ENCODE results near the gene FBXL7. TPM values are rescaled to one million over a fixed set of nuclear protein-coding genes. Genes with fewer than 3 reads are reported as not detected.

FBXL7 gene
- total RNA-seq, 1 donor from 2014 or later: 12.3 TPM

DNA sequence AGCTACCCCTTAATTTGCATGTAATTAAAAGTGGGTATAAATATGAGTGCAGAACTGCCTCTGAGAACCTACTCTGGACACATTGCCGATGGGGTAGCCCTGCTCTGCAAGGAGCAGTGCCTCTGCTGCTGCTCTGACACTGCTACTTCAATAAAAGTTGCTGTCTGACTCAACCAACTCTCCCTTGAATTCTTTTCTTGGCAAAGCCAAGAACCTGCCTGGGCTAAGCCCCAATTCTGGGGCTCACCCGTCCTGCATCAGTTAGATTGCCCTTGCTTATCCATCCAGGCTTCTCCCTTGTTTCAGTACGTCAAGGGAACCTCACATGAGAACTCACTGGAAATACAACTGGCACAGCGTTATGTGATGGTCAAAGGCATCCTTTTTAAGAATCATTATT lies 44.1 kb downstream of the FBXL7 start:
- no peak for DNase-seq (ENCODE audit: low spot score)

DNA sequence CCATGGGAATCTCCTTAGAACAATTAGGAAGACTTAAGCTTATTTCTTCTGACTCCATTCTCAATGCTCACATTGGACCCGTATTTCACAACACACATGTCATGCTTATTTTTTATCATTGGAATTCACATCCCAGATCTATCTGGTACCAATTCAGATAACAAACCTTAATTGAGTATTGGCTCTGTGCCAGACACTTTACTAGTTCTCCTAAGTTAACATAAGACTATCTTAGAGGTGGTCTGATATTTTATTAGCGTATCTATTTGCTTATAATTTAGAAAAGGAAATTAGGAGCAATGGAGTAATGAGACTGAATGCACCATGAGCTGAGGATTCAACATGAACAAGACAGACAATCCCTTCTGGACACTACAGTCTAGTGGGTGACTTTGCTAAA lies 45.1 kb downstream of the FBXL7 start:
- DNase-seq (ENCODE audit: low spot score): no peak

DNA sequence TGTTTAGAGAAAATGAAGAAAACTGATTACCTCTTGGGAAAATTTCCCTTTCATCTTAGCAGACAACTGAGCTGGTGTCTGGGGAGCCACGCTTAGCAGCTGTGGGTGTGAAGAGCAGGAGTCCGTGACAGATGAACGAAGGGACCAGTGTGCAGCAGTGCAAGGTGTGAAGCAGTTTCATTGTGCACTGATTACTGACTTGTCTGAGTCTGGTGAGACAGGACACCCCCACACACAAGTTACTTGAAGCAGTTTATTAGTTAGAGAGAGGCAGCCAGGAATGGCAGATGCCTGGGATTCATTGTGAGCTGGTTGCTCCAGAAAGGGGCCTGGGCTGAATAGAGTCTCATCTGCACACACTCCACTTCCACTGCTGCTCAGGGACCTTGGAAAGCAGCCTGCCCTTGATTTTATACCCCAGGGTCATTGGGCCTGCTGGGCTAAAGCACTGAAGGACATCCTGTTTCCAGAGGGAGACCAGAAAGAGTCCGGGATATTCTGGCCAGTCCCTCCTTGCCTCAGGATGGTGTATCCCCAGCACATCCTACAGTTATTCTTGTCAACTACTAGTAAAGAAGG lies 47.4 kb downstream of the FBXL7 start:
- no peak for DNase-seq (ENCODE audit: low spot score)

DNA sequence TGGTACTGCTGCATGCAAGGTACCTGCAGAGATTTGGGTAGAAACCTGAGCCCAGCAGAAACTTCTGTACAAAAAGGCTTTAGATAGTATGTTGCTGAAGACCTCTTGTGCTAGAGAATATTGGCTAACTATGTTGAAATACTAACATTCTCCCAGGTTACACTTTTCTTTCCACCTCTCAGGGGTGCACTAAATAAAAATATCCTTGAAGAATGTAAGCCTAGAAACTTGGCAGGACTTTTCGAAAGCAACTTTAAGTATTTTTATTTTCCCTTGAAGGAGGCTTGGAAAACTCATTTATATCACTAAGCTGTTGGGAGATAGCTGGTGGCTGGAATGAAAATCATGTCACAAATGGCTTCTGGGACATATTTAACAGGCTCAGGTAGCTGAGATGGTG lies 50.0 kb downstream of the FBXL7 start:
- DNase-seq (ENCODE audit: low spot score): no peak

DNA sequence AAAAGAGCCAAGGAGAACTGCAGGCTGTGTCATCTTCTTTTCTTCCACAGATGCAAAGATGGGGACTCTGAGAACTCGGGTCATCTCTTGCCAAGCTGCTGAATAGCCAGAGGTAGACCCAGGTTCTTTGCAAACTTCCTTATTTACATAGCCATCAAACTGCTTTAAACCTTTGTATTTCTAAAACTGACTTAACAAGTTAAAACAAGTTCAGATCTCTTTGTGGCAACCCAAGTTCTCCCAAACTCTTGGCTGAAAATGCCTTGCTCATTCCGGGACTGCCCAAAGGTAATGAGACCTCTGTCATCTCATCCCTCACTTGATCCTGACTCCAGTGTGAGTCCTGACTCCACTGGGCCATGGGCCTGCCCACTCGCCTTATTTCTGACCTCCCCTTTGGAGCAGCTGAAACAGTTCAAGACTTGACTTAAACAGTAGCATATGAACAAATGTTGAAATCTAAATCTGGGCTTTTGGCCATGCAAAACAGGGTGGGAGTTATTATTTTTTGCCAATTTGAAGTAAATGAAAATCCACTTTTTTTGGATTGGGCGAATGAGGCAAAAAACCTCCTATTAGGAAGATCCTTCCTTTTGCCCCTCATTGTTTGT lies 50.6 kb downstream of the FBXL7 start:
- DNase-seq (ENCODE audit: low spot score): no peak

DNA sequence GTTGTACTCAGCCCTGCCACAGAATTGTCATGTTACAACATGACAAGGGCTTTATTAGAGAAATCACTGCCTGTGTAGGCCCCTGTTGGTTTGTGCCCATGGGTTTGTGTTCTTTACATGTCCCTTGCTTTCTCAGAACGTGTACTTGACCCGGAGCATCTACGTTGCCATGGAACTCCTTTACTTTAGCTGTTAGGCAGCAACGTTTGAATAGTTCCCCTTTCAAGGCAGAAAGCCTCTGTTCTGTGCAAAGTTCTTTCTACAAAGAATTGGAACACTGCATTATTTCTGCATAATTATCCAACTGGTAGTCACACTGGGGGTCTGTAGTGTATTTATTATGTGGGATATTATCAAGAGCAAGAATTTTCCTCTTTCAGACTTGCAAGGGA lies 51.1 kb downstream of the FBXL7 start:
- DNase-seq (ENCODE audit: low spot score): no peak

DNA sequence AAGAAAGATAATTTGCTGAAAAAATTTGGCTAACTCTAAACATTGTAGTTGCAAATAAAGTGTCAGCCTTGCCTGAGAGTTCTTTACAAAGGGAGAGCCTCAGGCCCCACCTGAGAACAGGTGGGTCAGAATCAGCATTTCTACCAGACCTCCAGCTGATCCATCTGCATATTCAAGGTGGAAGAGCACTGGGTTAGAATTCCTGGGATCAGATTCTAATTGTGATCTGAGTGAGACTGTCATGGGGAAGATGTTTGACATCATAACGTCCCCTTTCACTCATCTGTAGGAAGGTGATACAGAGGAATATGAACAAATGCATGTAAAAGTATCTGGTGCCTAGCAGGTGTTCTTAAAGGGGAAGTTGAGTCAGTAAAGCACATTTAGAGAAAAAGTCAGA lies 54.6 kb downstream of the FBXL7 start:
- DNase-seq (ENCODE audit: low spot score): no peak

DNA sequence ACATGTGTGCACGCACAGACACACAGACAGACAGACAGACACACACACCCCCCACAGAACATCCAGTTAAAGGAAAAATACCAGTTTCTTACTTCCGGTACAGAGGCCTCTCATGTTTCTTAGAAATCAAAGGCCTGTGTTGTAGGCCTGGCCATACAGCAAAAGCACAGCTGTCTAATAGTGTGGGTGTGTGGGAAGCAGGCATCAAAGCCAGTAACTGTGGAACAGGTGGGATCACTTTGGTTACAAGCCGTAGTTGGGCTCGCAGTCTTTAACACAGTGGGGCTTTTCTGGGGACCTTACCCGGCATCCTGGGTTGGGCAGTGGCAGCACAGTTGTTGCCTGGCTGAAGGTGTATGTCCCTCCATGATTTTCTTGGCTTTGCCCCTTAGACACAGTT lies 55.2 kb downstream of the FBXL7 start:
- no peak for DNase-seq (ENCODE audit: low spot score)

DNA sequence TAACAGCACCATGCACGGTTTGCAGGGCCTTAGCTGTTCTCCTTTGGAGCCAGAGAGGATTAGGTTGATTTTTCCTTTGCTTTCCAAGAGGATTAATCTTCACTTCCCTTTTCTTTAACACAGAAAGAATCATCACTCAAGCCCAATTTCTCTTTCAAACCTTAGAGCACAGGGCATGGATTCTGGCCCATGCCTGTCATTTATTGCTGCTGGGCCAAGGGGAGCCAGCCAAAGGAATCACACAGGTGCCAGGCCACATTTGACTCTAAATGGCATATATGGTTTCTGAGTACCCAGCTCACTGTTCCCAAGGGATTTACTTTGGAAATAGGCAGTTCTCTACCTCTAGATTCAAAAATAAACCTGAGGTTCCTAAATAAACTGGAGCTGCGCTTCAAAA lies 58.3 kb downstream of the FBXL7 start:
- no peak for DNase-seq (ENCODE audit: low spot score)

DNA sequence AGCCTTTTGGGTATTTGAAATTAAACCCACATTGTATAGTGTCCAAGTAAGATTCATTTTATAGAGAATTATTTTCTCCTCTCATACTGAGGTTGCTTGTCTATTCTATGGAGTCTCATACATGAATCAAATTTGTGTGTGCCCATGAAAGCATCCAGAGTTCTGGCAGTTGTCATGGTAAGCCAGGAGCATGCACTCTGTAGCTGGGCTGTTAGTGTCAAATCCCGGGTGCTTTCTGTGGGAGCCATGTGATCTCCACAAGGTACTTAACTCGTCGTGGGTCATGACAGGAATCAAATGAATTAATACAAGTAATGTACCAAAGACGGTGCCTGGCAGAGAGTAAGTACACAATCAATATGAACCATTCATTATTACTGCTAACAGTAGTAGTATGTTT lies 58.7 kb downstream of the FBXL7 start:
- no peak for DNase-seq (ENCODE audit: low spot score)

DNA sequence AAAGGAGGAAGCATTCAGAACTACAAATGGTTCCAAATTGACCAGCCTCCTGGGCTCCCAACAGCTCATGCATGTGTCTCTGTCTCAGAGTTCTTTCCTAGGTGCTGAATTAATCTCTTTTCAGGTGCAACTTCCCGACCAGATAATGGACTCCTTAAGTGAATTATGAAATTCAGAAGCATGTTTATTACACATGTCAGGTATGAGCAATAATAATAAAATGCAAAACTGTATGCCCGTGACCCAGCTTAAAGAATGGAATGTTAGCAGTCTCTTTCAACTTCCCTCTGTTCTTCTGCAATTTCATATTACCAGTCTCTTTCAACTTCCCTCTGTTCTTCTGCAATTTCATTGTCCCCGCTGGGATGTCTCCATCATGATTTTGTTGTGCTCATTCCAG lies 60.4 kb downstream of the FBXL7 start:
- no peak for DNase-seq (ENCODE audit: low spot score)

DNA sequence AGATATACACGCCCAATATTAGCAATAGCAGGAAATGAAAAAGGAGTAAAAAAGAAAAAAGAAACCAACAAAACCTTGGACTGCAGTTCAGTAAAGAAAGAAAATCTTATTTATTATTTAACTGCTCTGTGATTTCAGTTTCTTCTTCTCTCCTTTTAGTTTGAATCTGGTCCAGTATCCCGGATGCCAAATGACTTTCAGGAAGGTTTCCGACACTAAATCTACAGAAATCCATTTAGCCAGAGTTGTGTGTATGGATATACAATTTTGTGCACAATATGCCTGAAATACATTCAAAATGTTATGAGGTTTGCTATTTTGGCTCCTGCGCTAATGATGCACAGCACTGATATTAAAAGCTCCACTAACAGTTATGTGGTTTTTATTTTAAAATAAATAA lies 64.5 kb downstream of the FBXL7 start:
- no peak for DNase-seq (ENCODE audit: low spot score)

DNA sequence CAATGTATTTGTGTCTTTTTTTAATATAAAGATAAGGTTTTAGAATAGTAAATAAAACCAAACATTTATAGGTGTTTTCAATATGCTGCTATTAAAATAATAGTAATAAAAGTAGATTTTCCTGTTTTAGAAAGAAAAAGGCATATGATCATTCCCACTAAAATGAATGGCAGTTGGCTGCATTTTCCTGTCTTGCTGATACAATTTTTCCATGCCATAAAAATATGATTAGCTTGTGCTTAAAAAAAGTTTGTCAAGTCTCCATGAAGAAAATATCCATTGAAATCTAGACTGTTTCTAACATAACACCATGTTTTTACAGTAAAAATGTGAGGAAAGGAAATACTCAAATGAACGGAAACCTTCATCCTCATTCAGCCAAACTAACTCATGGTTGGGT lies 65.0 kb downstream of the FBXL7 start:
- DNase-seq (ENCODE audit: low spot score): no peak

DNA sequence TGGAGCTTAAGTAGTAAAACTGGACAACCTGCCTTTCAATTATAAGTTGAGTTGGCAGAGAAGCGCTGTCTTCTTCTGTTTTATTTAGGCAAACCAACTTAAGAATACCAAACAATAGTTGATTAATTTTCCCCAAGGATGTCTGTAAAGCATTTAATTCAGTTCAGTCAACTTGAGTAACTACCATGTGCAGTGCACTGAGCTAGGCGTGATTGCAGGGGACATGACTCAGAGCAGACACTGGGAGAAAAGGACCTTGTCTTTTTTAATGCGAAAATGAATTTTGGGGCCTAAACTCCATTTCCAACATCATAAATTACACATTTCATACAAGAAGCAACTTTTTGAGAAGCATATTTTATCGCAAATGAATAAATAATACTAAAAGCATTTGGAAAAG lies 66.3 kb downstream of the FBXL7 start:
- no peak for DNase-seq (ENCODE audit: low spot score)

DNA sequence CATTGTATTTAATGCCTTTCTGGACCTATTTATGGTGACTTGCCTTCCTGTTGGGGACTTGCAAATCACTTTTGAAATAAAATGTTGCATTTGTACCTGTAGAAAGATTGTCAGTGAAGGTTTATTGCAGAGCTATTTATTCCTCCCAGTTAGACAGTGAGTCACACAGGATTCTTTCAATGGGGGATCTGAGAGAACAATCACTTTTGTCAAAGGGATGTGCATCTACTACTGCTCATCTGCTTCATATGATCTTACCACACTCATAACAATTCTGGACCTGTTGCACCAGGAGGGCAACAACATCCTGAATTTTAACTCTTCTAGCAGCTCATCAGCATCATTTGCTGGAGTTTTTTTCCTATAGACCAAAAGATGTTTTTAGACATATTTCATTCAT lies 66.8 kb downstream of the FBXL7 start:
- DNase-seq (ENCODE audit: low spot score): no peak

DNA sequence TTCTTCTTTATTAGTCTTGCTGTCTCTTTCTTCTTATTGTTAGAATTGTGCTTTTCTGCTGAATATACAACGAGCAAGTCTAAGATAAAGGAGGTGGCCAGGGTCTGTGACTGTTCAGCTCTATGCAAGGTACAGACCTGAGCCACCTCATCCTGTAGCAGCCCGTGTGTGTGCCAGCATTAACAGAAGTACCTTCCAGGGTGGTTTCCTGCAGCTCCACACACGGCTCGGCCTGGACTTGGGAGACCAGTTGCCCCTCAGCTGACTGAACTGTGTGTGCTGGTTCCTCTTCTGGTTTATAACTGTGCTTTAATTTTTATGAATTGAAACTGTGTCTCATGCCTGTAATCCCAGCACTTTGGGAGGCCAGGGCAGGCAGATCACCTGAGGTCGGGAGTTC lies 70.5 kb downstream of the FBXL7 start:
- DNase-seq (ENCODE audit: low spot score): no peak

DNA sequence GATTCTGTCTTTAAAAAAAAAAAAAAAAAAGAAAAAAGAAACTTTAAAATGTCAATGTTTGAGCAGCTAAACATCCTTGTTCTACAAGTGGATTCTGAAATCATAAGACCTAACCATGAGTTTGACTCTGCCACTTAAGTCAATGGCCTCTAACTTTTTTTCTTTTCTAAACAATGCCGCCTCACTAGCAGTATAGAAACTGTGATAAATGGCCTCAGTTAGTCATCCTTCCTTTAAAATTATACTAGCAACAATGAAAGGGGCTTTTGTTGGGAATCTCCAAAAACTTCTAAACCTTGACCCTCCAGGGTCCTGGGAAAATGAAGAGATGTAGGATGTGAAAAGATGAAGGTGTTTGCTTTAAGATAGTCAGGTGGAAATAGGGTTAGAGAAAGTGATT lies 71.1 kb downstream of the FBXL7 start:
- no peak for DNase-seq (ENCODE audit: low spot score)

DNA sequence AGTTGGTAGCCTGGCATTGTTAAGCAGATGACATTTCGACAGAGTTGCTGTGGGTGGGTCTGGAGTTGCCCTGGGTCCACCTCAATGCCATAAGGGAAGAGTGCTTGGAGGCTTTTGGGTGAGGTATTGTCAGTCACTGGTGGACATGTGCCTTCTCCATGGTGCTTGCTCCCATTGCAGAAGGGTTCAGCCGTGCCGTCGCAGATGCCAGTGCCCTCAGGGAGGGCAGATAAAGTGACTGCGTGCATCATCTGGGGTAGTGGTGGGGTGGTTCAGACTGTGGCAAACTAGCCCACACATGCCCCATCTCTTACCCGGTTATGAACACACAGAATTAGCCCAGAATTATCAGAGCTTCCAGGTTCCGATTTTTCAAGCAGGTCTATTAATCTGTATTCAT lies 71.6 kb downstream of the FBXL7 start:
- DNase-seq (ENCODE audit: low spot score): no peak

DNA sequence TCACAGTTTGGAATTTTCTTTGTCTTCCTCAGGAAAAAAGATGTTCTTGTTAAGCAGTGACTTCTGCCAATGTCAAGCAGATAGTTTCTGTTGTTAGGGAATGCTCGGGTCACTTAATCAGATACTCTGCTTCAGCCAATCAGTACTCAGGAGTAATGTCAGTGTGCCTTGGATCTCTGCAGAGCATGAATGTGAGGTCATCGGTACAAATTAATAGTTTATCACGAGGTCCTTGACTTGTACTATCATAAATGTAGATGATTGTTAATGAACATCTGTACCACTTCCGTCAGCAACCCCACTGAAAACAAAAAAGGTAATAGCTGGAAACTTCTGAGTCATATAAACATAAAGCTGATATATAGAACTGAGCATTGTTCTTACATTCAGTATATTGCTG lies 73.6 kb downstream of the FBXL7 start:
- DNase-seq (ENCODE audit: low spot score): no peak

DNA sequence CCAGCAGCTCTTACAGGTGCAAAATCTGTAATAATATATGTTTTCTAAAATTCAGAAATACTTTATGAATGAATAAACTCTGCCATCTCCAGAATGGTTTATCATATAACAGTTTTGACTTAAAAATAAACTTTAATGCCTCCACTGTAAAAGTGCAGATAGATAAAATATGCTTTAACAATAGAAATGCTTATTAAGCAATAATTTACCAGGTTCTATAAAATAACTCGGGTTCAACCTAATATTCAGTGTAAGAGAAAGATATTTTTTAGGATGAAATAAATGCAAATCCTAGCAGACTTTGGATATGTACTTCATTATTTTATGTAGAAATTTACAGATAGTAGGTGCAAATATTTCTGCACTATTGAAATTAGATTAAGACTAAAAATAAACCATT lies 74.1 kb downstream of the FBXL7 start:
- DNase-seq (ENCODE audit: low spot score): no peak

DNA sequence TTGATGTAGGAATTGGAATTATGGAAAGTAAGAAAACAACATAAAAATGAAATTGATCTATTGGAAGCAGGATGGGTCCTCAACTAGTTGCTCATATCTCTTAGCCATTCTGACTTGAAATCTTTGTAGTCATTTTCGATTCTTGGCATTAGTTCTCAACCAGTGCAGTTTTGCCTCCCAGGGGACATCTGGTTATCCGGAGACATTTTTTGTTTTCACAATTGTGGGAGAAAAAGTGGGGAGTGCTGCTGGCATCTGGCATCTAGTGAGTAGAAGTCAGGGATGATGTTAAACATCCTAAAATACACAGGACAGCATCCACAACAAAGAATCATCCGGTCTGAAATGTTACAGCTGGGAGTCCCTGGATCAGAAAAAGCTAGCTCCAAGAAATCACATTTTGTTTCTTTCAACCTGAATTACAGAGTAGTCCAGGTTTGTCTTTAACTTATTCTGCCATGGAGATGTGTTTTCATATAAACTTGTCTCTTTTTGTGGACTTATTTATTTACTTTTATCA lies 74.9 kb downstream of the FBXL7 start:
- DNase-seq (ENCODE audit: low spot score): no peak

DNA sequence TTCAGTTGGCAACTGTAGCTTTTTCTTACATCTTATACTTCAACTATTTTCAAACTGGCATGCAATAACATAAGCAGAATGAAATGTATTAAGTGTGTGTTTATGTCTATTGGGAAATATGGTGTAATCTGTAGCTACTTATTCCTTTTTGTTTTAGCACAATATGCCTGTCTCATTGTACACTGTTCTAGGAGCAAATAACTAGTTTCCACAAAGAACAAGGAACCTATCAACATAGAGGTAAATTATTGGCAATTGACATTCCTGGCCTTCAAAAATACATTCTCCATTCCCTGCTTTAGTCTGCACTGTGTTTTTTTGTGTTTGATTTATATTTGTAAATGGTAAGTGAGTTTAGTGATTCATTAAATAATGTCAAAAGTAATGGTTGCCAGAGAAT lies 75.7 kb downstream of the FBXL7 start:
- no peak for DNase-seq (ENCODE audit: low spot score)

DNA sequence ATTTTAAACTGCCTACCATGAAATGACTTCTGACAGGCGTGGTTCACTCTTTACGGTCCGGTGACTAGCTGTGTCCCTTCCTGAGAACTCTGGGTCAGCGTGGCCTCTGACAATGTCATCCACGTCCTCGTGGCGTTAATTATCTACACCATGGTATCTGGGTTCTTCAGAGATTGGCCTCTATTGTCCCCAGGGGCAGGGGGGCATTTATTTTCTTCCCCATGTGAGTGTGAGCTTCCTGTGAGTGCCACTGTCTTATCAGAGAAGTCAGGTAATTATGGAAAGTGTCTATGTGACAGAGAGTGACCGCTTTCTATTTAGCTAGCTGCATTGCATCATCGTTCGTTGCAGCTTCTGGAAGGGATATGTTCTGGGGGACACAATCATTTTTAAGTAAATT lies 77.2 kb downstream of the FBXL7 start:
- DNase-seq (ENCODE audit: low spot score): no peak

DNA sequence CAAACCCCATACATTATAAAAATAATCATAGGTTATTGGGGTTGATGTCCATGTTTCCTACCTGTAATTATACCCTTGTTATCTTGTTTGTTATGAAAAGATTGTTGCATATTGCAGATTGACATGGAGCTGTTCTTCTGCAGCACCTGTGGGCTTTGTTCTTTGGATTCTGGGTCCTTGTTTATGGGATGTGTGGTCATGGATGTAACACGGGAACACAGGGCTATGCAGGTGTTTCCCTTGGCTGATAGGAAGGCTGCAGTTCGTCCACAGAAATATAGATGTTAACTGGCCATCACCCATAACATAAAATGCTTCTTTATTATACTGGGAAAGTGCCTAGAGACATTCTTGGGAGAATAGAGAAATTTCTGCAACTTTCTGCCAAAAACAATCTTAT lies 77.9 kb downstream of the FBXL7 start:
- DNase-seq (ENCODE audit: low spot score): no peak

Data from ureter (tissue), 1 donor.